ENCODE results near the gene PDE9A. TPM values are rescaled to one million over a fixed set of nuclear protein-coding genes. Genes with fewer than 3 reads are reported as not detected.
A peak's percentile ranks its signal among the peaks of the same experiment; 100 is the strongest.

Gene PDE9A
- total and polyA plus RNA-seq, 2 experiments from 2014 or later, result not detected

DNA sequence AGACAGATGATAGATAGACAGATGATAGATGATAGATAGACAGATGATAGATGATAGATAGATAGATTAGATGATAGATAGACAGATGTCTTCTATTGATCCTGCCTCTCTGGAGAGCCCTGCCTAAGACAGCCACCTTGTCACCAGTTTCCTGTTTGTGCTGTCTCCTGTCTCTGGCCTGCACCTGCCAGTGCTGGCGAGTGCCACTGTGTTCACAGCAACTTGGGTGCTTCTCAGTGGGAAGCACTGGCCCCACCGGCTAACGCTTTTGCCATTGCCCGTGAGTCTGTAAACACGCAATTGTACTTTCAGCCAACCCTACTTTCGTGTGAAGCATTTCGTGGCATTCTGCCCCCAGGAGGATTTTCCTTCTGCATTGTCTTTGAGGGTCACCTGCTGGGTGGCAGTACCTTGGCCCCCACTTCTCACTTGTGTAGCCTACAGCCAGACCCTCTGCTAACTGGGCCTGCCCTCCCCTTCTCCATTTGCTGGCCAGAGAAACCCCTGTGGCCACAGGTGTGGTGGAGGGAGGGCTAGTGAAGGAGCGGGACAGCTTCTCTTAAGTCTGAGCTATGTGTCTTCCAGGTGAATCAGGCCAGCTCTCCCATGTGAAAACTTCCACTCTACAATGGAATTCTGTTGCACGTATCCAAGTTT is 23.4 kb upstream of the PDE9A start:
- no peak for DNase-seq
- TF ChIP-seq EZH2phosphoT487 (IDR thresholded peaks at IDR 0.05; ENCODE audit: insufficient read depth, low read depth) (no peak), EZH2 (IDR thresholded peaks at IDR 0.05; ENCODE audit: insufficient read depth, poor library complexity, severe bottlenecking) (no peak)
- in situ Hi-C loops (cut with MboI), result loop anchor here (5.0 kb wide), 1 partner anchor 53 kb away; no protein-coding TSS in a partner anchor

DNA sequence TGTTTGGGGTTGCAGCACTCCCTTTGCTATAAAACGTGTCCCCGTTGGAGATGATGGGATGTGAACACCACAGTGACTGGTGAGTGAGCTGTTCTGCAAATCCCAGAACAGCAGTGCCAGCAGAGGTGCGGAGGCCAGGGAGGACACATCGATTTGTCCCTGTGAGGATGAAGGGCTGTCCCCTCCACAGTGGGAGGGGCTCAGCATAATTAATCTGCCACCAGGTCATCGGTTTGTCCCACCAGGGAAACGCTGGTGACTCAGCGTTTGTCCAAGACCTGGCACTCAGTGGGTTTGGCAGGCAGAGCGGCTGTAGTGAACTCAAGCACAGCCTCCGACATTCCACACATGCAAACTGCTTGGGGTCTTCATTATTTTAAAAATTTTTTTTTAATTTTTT is 22.8 kb upstream of the PDE9A start:
- TF ChIP-seq EZH2 (IDR thresholded peaks at IDR 0.05; ENCODE audit: insufficient read depth, poor library complexity, severe bottlenecking) (no peak), EZH2phosphoT487 (IDR thresholded peaks at IDR 0.05; ENCODE audit: insufficient read depth, low read depth) (no peak)
- Histone ChIP-seq H3K4me3 (no peak overlapping the region), H3K9me2 (ENCODE audit: insufficient read depth) (no peaks in the 10 kb centered on the region), H3K36me3 (ENCODE audit: low read depth) (no peaks in the 10 kb centered on the region), H3K9me3 (ENCODE audit: low read depth) (no peaks in the 10 kb centered on the region), H3K4me2 (ENCODE audit: unreplicated experiment) (no peak overlapping the region), H4K20me1 (ENCODE audit: insufficient read depth) (no peaks in the 10 kb centered on the region), H3F3A (ENCODE audit: insufficient read depth) (peaks cover 8% of the 10 kb centered on the region), H3K9ac (no peak overlapping the region), H3K27ac (no peak overlapping the region), H3K79me2 (ENCODE audit: insufficient read depth) (no peaks in the 10 kb centered on the region), H3K4me1 (ENCODE audit: insufficient read depth) (peaks cover under 1% of the 10 kb centered on the region; the same call in 1 of the 2 replicates), H3K27me3 (replicated peaks; ENCODE audit: insufficient read depth) (peaks cover 46% of the 10 kb centered on the region), H2AFZ (no peak overlapping the region)
- WGBS, 2 experiments (ENCODE audit: low coverage in 1 of 2, low lambda C conversion rate in 2 of 2, missing lambda C conversion rate in 2 of 2), result 32 to 36% methylated on average over 9 of the region's 9 CpGs
- in situ Hi-C loops (cut with MboI), result no loop called here
- peak; percentile 17 for DNase-seq

More for the DNA sequence above, 23.4 kb upstream of the PDE9A start:
- Histone ChIP-seq H3K27me3 (replicated peaks; ENCODE audit: insufficient read depth) (peaks cover 51% of the 10 kb centered on the region), H2AFZ (no peak overlapping the region), H3K9me2 (ENCODE audit: insufficient read depth) (no peaks in the 10 kb centered on the region), H3F3A (ENCODE audit: insufficient read depth) (peaks cover 3% of the 10 kb centered on the region; the same call in 1 of the 2 replicates), H3K9me3 (ENCODE audit: low read depth) (no peaks in the 10 kb centered on the region), H3K36me3 (ENCODE audit: low read depth) (no peaks in the 10 kb centered on the region), H3K9ac (no peak overlapping the region), H3K79me2 (ENCODE audit: insufficient read depth) (no peaks in the 10 kb centered on the region), H3K4me2 (ENCODE audit: unreplicated experiment) (no peak overlapping the region), H3K4me1 (ENCODE audit: insufficient read depth) (no peaks in the 10 kb centered on the region), H3K27ac (no peak overlapping the region), H3K4me3 (no peak overlapping the region), H4K20me1 (ENCODE audit: insufficient read depth) (no peaks in the 10 kb centered on the region)
- WGBS, 2 experiments (ENCODE audit: low coverage in 1 of 2, low lambda C conversion rate in 2 of 2, missing lambda C conversion rate in 2 of 2), result 58 to 64% methylated on average over 9 of the region's 9 CpGs

DNA sequence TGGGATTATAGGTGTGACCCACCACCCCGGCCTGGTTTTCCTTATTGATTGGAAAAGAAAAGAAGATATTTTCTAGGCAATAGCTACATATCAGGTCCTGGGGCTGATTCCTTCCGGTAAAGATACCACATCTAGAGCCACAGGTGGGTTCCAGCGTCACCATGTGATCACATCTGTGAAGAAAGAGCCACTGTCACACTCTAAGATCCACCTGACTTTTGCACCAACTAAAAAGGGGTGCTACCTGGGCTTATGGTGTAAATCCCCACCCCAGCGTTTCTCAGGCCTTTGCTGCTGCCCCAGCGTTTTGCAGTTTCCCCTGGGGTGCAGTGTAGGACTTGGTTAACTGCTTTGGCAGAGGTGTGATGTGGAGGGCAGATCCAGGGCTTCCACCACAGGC is 22.3 kb upstream of the PDE9A start:
- no peak for DNase-seq
- no peak overlapping the region for H3K4me3 ChIP-seq
- H3K27me3 ChIP-seq (replicated peaks; ENCODE audit: insufficient read depth), result peaks cover 41% of the 10 kb centered on the region
- H3K27ac ChIP-seq, result no peak overlapping the region
- H3F3A ChIP-seq (ENCODE audit: insufficient read depth), result peaks cover 13% of the 10 kb centered on the region
- no peak overlapping the region for H3K4me2 ChIP-seq (ENCODE audit: unreplicated experiment)
- no peaks in the 10 kb centered on the region for H4K20me1 ChIP-seq (ENCODE audit: insufficient read depth)
- no peak overlapping the region for H3K9ac ChIP-seq
- H3K36me3 ChIP-seq (ENCODE audit: low read depth), result no peaks in the 10 kb centered on the region
- TF ChIP-seq EZH2phosphoT487 (IDR thresholded peaks at IDR 0.05; ENCODE audit: insufficient read depth, low read depth) (no peak), EZH2 (IDR thresholded peaks at IDR 0.05; ENCODE audit: insufficient read depth, poor library complexity, severe bottlenecking) (no peak)
- in situ Hi-C loops (cut with MboI), result no loop called here
- H3K9me3 ChIP-seq (ENCODE audit: low read depth), result no peaks in the 10 kb centered on the region
- peaks cover 5% of the 10 kb centered on the region for H3K4me1 ChIP-seq (ENCODE audit: insufficient read depth)
- WGBS, 2 experiments (ENCODE audit: low coverage in 1 of 2, low lambda C conversion rate in 2 of 2, missing lambda C conversion rate in 2 of 2), result 44 to 48% methylated on average over 5 of the region's 5 CpGs
- no peak overlapping the region for H2AFZ ChIP-seq
- H3K79me2 ChIP-seq (ENCODE audit: insufficient read depth), result no peaks in the 10 kb centered on the region
- no peaks in the 10 kb centered on the region for H3K9me2 ChIP-seq (ENCODE audit: insufficient read depth)

DNA sequence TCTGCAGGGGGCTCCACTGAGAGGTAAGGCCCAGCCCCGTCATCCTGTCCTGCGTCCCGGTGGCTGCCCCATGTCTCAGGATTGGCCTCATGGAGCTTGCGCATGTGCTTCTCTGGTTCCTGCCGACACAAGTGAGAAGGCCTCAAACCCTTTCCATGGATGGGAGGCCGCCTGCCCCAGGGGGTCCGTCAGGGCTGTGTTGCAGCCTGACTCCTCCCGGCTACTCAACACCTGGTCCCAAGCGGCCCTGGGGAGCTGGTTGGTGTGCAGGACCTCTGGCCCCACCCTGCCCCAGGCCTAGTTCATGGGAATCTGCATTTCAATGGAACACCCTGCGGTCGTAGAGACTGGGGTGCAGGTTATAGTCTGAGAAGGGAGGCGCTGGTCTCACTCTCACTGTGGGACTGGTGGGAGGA is 21.1 kb upstream of the PDE9A start:
- Histone ChIP-seq H3K9me3 (ENCODE audit: low read depth) (no peaks in the 10 kb centered on the region), H2AFZ (no peak overlapping the region), H3K79me2 (ENCODE audit: insufficient read depth) (no peaks in the 10 kb centered on the region), H3F3A (ENCODE audit: insufficient read depth) (peaks cover 22% of the 10 kb centered on the region), H3K4me1 (ENCODE audit: insufficient read depth) (peaks cover 12% of the 10 kb centered on the region), H3K4me2 (ENCODE audit: unreplicated experiment) (no peak overlapping the region), H3K27me3 (replicated peaks; ENCODE audit: insufficient read depth) (peaks cover 32% of the 10 kb centered on the region), H3K4me3 (no peak overlapping the region), H3K27ac (no peak overlapping the region), H4K20me1 (ENCODE audit: insufficient read depth) (no peaks in the 10 kb centered on the region), H3K9ac (no peak overlapping the region), H3K36me3 (ENCODE audit: low read depth) (no peaks in the 10 kb centered on the region), H3K9me2 (ENCODE audit: insufficient read depth) (no peaks in the 10 kb centered on the region)
- in situ Hi-C loops (cut with MboI), result no loop called here
- 66 to 72% methylated on average over 12 of the region's 12 CpGs for WGBS, 2 experiments (ENCODE audit: low coverage in 1 of 2, low lambda C conversion rate in 2 of 2, missing lambda C conversion rate in 2 of 2)
- DNase-seq, result no peak
- TF ChIP-seq EZH2phosphoT487 (IDR thresholded peaks at IDR 0.05; ENCODE audit: insufficient read depth, low read depth) (no peak), EZH2 (IDR thresholded peaks at IDR 0.05; ENCODE audit: insufficient read depth, poor library complexity, severe bottlenecking) (no peak)
